Loucy (cell line): ENCODE measurements around the gene PTGES.
"Not testable (repeated sequence)": the region's sequence is repeated elsewhere in the genome, so short reads cannot be mapped to it uniquely, and the experiment has no call there.

Source experiments
- H2AFZ ChIP-seq: fragments of 200-600 bp; sonication (generic); 2 replicates; pipeline ENCODE4 v1.6.0; 2016; ENCODE audit warnings: antibody characterized with exemption, mild to moderate bottlenecking, low read length, moderate library complexity
- H3F3A ChIP-seq: fragments of 200-600 bp; 2 replicates; pipeline ENCODE4 v1.6.0; 2016; ENCODE audit warnings: antibody characterized with exemption, low read depth, mild to moderate bottlenecking
- H3K27me3 ChIP-seq: fragments of 200-600 bp; sonication (generic); 2 replicates; pipeline ENCODE4 v1.6.1; 2014; ENCODE audit warnings: low read length, mild to moderate bottlenecking; ENCODE audit not compliant: insufficient read depth, poor library complexity, severe bottlenecking
- H3K36me3 ChIP-seq: fragments of 200-600 bp; sonication (generic); 2 replicates; pipeline ENCODE4 v1.6.1; 2016; ENCODE audit warnings: low read length; ENCODE audit not compliant: insufficient read depth
- H3K4me1 ChIP-seq: fragments of 200-600 bp; sonication (generic); 2 replicates; pipeline ENCODE4 v1.5.1; 2014; ENCODE audit warnings: low read length, mild to moderate bottlenecking; ENCODE audit not compliant: insufficient read depth, poor library complexity, severe bottlenecking
- H3K4me2 ChIP-seq: fragments of 200-600 bp; sonication (generic); 2 replicates; pipeline ENCODE4 v1.6.0; 2014; ENCODE audit warnings: antibody characterized with exemption, low read length, low read depth, mild to moderate bottlenecking; ENCODE audit not compliant: poor library complexity, severe bottlenecking
- H3K4me3 ChIP-seq: fragments of 200-600 bp; sonication (generic); 2 replicates; pipeline ENCODE4 v1.5.1; 2014; ENCODE audit warnings: low read length, mild to moderate bottlenecking, mixed read lengths; ENCODE audit not compliant: poor library complexity, severe bottlenecking
- H3K79me2 ChIP-seq: fragments of 200-600 bp; sonication (generic); 2 replicates; pipeline ENCODE4 v1.6.1; 2014; ENCODE audit warnings: low read length; ENCODE audit not compliant: insufficient read depth
- H3K9ac ChIP-seq: fragments of 200-600 bp; sonication (generic); 2 replicates; pipeline ENCODE4 v1.6.0; 2014; ENCODE audit warnings: mild to moderate bottlenecking, low read depth, low read length, moderate library complexity; ENCODE audit not compliant: poor library complexity, severe bottlenecking
- H3K9me2 ChIP-seq: fragments of 200-600 bp; sonication (generic); replicated peaks from 2 replicates; pipeline ENCODE4 v1.6.1; 2016; ENCODE audit warnings: low read depth, low read length, mixed read lengths
- H3K9me3 ChIP-seq: fragments of 200-600 bp; sonication (generic); 2 replicates; pipeline ENCODE4 v1.6.1; 2014; ENCODE audit warnings: mild to moderate bottlenecking, antibody characterized with exemption, low read length, low read depth; ENCODE audit not compliant: insufficient read depth
- H4K20me1 ChIP-seq: fragments of 200-600 bp; sonication (generic); 2 replicates; pipeline ENCODE4 v1.6.0; 2014; ENCODE audit warnings: antibody characterized with exemption, low read length, mild to moderate bottlenecking; ENCODE audit not compliant: insufficient read depth, poor library complexity, severe bottlenecking
- CTCF ChIP-seq: fragments of 200-600 bp; sonication (generic); conservative IDR thresholded peaks from 2 replicates; pipeline ENCODE4 v1.5.1; 2014; ENCODE audit warnings: mild to moderate bottlenecking, antibody characterized with exemption, low read length
- EZH2phosphoT487 ChIP-seq: fragments of 200-600 bp; IDR thresholded peaks from 2 replicates; pipeline ENCODE4 v1.6.1; 2018; ENCODE audit warnings: antibody characterized with exemption, mild to moderate bottlenecking, moderate library complexity, borderline replicate concordance

The PTGES gene

GRCh38 chr9:129776938-129777768, 24.3 kb upstream of the PTGES start:
- Histone ChIP-seq H3K4me3 (peak overlapping the region; percentile 46), H3K79me2 (no peaks in the 10 kb centered on the region), H3K4me1 (peaks cover 11% of the 10 kb centered on the region), H3K9ac (no peak overlapping the region), H3K9me2 (no peaks in the 10 kb centered on the region), H3K27me3 (no peaks in the 10 kb centered on the region), H3K9me3 (no peaks in the 10 kb centered on the region), H3K4me2 (peak overlapping the region; percentile 70), H3K36me3 (no peaks in the 10 kb centered on the region), H2AFZ (no peak overlapping the region), H4K20me1 (no peaks in the 10 kb centered on the region), H3F3A (no peaks in the 10 kb centered on the region)
- TF ChIP-seq EZH2phosphoT487: no peak
- no peak for TF ChIP-seq CTCF

- Histone ChIP-seq H3K9me2 (no peaks in the 10 kb centered on the region), H3K79me2 (no peaks in the 10 kb centered on the region), H3K9me3 (no peaks in the 10 kb centered on the region), H3K4me2 (peak overlapping the region; percentile 70), H3K27me3 (no peaks in the 10 kb centered on the region), H2AFZ (no peak overlapping the region), H4K20me1 (no peaks in the 10 kb centered on the region), H3K9ac (no peak overlapping the region), H3K36me3 (no peaks in the 10 kb centered on the region), H3K4me1 (peaks cover 11% of the 10 kb centered on the region), H3K4me3 (peak overlapping the region; percentile 46), H3F3A (no peaks in the 10 kb centered on the region)
- TF ChIP-seq EZH2phosphoT487 (no peak), CTCF (no peak)
These were observed 23.7 kb upstream of the PTGES start for GRCh38 chr9:129776566-129776937.

GRCh38 chr9:129776096-129776495, 23.3 kb upstream of the PTGES start:
- not testable (repeated sequence) for H3K9ac ChIP-seq, H2AFZ ChIP-seq, H3K4me2 ChIP-seq, H3K36me3 ChIP-seq, H3K9me2 ChIP-seq, H4K20me1 ChIP-seq, H3K79me2 ChIP-seq, H3K4me3 ChIP-seq, H3K27me3 ChIP-seq, H3F3A ChIP-seq, H3K9me3 ChIP-seq
- H3K4me1 ChIP-seq: peaks cover 11% of the 10 kb centered on the region

DNA sequence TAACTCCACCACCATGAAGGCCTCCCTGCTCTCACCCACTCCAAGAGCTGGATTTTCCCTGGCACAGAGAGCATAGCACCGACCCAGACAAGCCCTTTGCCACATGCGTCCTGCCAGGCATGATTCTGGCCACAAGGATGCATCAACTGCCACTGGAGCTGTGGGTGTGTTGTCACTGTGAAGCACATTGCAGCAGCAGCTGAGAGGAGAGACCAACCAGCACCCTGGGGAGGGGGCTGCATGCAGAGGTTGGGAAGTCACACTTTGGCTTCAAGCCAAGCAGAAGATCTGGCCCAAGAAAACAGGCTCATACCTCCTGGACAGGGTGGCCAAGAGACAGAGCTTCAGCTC, 22.6 kb upstream of the PTGES start:
- Histone ChIP-seq H3F3A (no peaks in the 10 kb centered on the region), H3K27me3 (no peaks in the 10 kb centered on the region), H3K36me3 (no peaks in the 10 kb centered on the region), H3K9me3 (no peaks in the 10 kb centered on the region), H3K4me1 (peaks cover 11% of the 10 kb centered on the region), H3K4me3 (no peak overlapping the region), H3K9me2 (no peaks in the 10 kb centered on the region), H4K20me1 (no peaks in the 10 kb centered on the region), H2AFZ (no peak overlapping the region), H3K79me2 (no peaks in the 10 kb centered on the region), H3K4me2 (no peak overlapping the region), H3K9ac (no peak overlapping the region)
- TF ChIP-seq CTCF (no peak), EZH2phosphoT487 (no peak)
